H9 (cell line): ENCODE data around the gene FAM83E. TPM values are rescaled to one million over a fixed set of nuclear protein-coding genes. Genes with fewer than 3 reads are reported as not detected.

ENCODE experiments used
- DNase-seq: peaks from one replicate; pipeline ENCODE4 v3.0.0-alpha.2; 2017
- H2AFZ ChIP-seq: one replicate; pipeline ENCODE4 v1.6.1; 2013; ENCODE audit warnings: mild to moderate bottlenecking, low read length, control low read depth, moderate library complexity
- H2AK5ac ChIP-seq: 2 replicates; pipeline ENCODE4 v1.6.1; 2013; ENCODE audit warnings: low read length, control low read depth, mixed read lengths; ENCODE audit not compliant: insufficient read length
- H2BK120ac ChIP-seq: one replicate; pipeline ENCODE4 v1.6.1; 2013; ENCODE audit warnings: low read depth, mild to moderate bottlenecking, low read length, control low read depth, inconsistent platforms; ENCODE audit not compliant: poor library complexity, severe bottlenecking
- H2BK12ac ChIP-seq: 2 replicates; pipeline ENCODE4 v1.6.1; 2013; ENCODE audit warnings: low read length, control low read depth, mixed read lengths, low read depth; ENCODE audit not compliant: insufficient read length
- H2BK15ac ChIP-seq: 2 replicates; pipeline ENCODE4 v1.6.1; 2013; ENCODE audit warnings: low read depth, low read length, control low read depth
- H2BK20ac ChIP-seq: one replicate; pipeline ENCODE4 v1.6.1; 2013; ENCODE audit warnings: low read depth, mild to moderate bottlenecking, low read length, control low read depth, inconsistent platforms; ENCODE audit not compliant: poor library complexity, severe bottlenecking
- H2BK5ac ChIP-seq: 2 replicates; pipeline ENCODE4 v1.6.1; 2013; ENCODE audit warnings: low read length, control low read depth, mixed read lengths; ENCODE audit not compliant: insufficient read length
- H3K14ac ChIP-seq: 2 replicates; pipeline ENCODE4 v1.6.1; 2013; ENCODE audit warnings: low read length, control low read depth; ENCODE audit not compliant: insufficient read depth
- H3K18ac ChIP-seq: 2 replicates; pipeline ENCODE4 v1.6.1; 2013; ENCODE audit warnings: low read depth, mild to moderate bottlenecking, mixed read lengths, low read length, control low read depth; ENCODE audit not compliant: insufficient read length
- H3K23ac ChIP-seq: 2 replicates; pipeline ENCODE4 v1.6.1; 2013; ENCODE audit warnings: low read length, control low read depth, mixed read lengths, low read depth; ENCODE audit not compliant: insufficient read length
- H3K23me2 ChIP-seq: 2 replicates; pipeline ENCODE4 v1.6.1; 2013; ENCODE audit warnings: low read depth, mild to moderate bottlenecking, mixed read lengths, low read length, control low read depth; ENCODE audit not compliant: insufficient read length, poor library complexity, severe bottlenecking
- H3K27ac ChIP-seq: 2 replicates; pipeline ENCODE4 v1.5.1; 2013; ENCODE audit warnings: low read length, control low read depth, mixed read lengths, low read depth; ENCODE audit not compliant: insufficient read length
- H3K27me3 ChIP-seq: 2 replicates; pipeline ENCODE4 v1.6.1; 2013; ENCODE audit warnings: low read length, control low read depth, inconsistent platforms; ENCODE audit not compliant: insufficient read depth
- H3K4ac ChIP-seq: 2 replicates; pipeline ENCODE4 v1.6.1; 2013; ENCODE audit warnings: low read depth, mild to moderate bottlenecking, control low read depth, inconsistent platforms, low read length, moderate library complexity
- H3K4me1 ChIP-seq: 2 replicates; pipeline ENCODE4 v1.6.1; 2013; ENCODE audit warnings: low read length, control low read depth, inconsistent platforms; ENCODE audit not compliant: insufficient read depth
- H3K4me2 ChIP-seq: 2 replicates; pipeline ENCODE4 v1.6.1; 2013; ENCODE audit warnings: low read length, control low read depth, mixed read lengths; ENCODE audit not compliant: insufficient read length, insufficient read depth
- H3K56ac ChIP-seq: 2 replicates; pipeline ENCODE4 v1.6.1; 2013; ENCODE audit warnings: low read depth, mild to moderate bottlenecking, mixed read lengths, low read length, control low read depth; ENCODE audit not compliant: insufficient read length
- H3K79me1 ChIP-seq: 2 replicates; pipeline ENCODE4 v1.6.1; 2013; ENCODE audit warnings: low read depth, mild to moderate bottlenecking, moderate library complexity, low read length, control low read depth, inconsistent platforms; ENCODE audit not compliant: insufficient read depth, poor library complexity, severe bottlenecking
- H3K79me2 ChIP-seq: 2 replicates; pipeline ENCODE4 v1.6.1; 2013; ENCODE audit warnings: low read length, control low read depth, inconsistent platforms; ENCODE audit not compliant: insufficient read depth
- H3K9ac ChIP-seq: 2 replicates; pipeline ENCODE4 v1.6.1; 2013; ENCODE audit warnings: low read length, control low read depth, mixed read lengths; ENCODE audit not compliant: insufficient read length; ENCODE audit errors: extremely low read depth
- H3K9me3 ChIP-seq: one replicate; pipeline ENCODE4 v1.6.1; 2013; ENCODE audit warnings: low read depth, low read length, inconsistent platforms; ENCODE audit not compliant: control insufficient read depth
- H3T11ph ChIP-seq: one replicate; pipeline ENCODE4 v1.6.1; 2013; ENCODE audit warnings: mild to moderate bottlenecking, low read length, control low read depth, inconsistent platforms
- H4K20me1 ChIP-seq: one replicate; pipeline ENCODE4 v1.6.1; 2013; ENCODE audit not compliant: control insufficient read depth, insufficient read length, insufficient read depth
- H4K5ac ChIP-seq: 2 replicates; pipeline ENCODE4 v1.6.1; 2013; ENCODE audit warnings: low read depth, mild to moderate bottlenecking, mixed read lengths, low read length, control low read depth; ENCODE audit not compliant: insufficient read length
- H4K8ac ChIP-seq: replicated peaks from 2 replicates; pipeline ENCODE4 v1.6.1; 2013; ENCODE audit warnings: low read length, control low read depth, mixed read lengths, low read depth; ENCODE audit not compliant: insufficient read length
- H4K91ac ChIP-seq: 2 replicates; pipeline ENCODE4 v1.6.1; 2013; ENCODE audit warnings: low read depth, mild to moderate bottlenecking, moderate library complexity, mixed read lengths, low read length, control low read depth; ENCODE audit not compliant: insufficient read length
- H3K27ac Mint-ChIP-seq, 3 experiments: 2 replicates in 2 of 3; 3 replicates in 1 of 3; pipeline ENCODE4 v1.8.0; 2020 to 2021; ENCODE audit warnings: mixed read lengths in 3 of 3, mild to moderate bottlenecking in 1 of 3, moderate library complexity in 1 of 3
- H3K27me3 Mint-ChIP-seq: 2 replicates; pipeline ENCODE4 v1.8.0; 2021; ENCODE audit warnings: low read depth, mild to moderate bottlenecking, moderate library complexity, mixed read lengths
- H3K36me3 Mint-ChIP-seq, 3 experiments: 2 replicates in 2 of 3; 3 replicates in 1 of 3; pipeline ENCODE4 v1.8.0; 2020 to 2021; ENCODE audit warnings: low read depth in 3 of 3, mixed read lengths in 3 of 3; ENCODE audit not compliant: insufficient read depth in 1 of 3
- H3K4me1 Mint-ChIP-seq, 2 experiments: 2 replicates each; pipeline ENCODE4 v1.8.0; 2020; ENCODE audit warnings: mixed read lengths in 2 of 2
- H3K4me3 Mint-ChIP-seq, 2 experiments: 2 replicates in 1 of 2; 3 replicates in 1 of 2; pipeline ENCODE4 v1.8.0; 2020 to 2021; ENCODE audit warnings: mild to moderate bottlenecking in 2 of 2, mixed read lengths in 2 of 2, moderate library complexity in 1 of 2
- H3K9me3 Mint-ChIP-seq, 2 experiments: 2 replicates in 1 of 2; 3 replicates in 1 of 2; pipeline ENCODE4 v1.8.0; 2020; ENCODE audit warnings: mild to moderate bottlenecking in 2 of 2, mixed read lengths in 2 of 2, moderate library complexity in 1 of 2
- CTCF ChIP-seq: fragments of 200-600 bp; sonication (generic); conservative IDR thresholded peaks from 3 replicates; pipeline ENCODE4 v1.8.0; 2021; ENCODE audit warnings: antibody characterized with exemption, mild to moderate bottlenecking
- WGBS: extraction: QIAGEN DNeasy Blood & Tissue Kit; methylation state at CpG from one replicate; pipeline ENCODE4 v1.1.7; 2013; ENCODE audit warnings: missing lambda C conversion rate, low lambda C conversion rate, mixed read lengths; ENCODE audit not compliant: insufficient read length; ENCODE audit errors: extremely low coverage; 5-methylcytosine and 5-hydroxymethylcytosine counted together
- total RNA-seq: library from RNA; stranded (reverse); gene quantifications from 2 replicates; pipeline ENCODE4 v1.2.1, GENCODE V29; 2021

FAM83E gene
- total RNA-seq, 1 experiment from 2014 or later = 9.2 TPM

GRCh38 chr19:48639483-48640375 lies 24.9 kb upstream of the FAM83E start:
- Histone ChIP-seq H3K23ac (no peak overlapping the region), H3K4me2 (peak overlapping the region; percentile 11), H3K27ac (no peak overlapping the region), H3K9me3 (no peaks in the 10 kb centered on the region), H3K9ac (no peak overlapping the region), H3K18ac (no peak overlapping the region), H4K8ac (no peak overlapping the region), H3K79me2 (no peaks in the 10 kb centered on the region), H4K5ac (no peak overlapping the region), H4K20me1 (no peaks in the 10 kb centered on the region), H2BK20ac (no peak overlapping the region), H2BK12ac (peak overlapping the region; percentile 7), H3K23me2 (peaks cover 26% of the 10 kb centered on the region), H2BK120ac (no peak overlapping the region), H4K91ac (no peak overlapping the region), H3K56ac (no peak overlapping the region), H2BK15ac (no peak overlapping the region), H2AFZ (no peak overlapping the region), H3K4me1 (peaks cover 2% of the 10 kb centered on the region; the same call in 1 of the 2 replicates), H3K4ac (no peak overlapping the region), H3K14ac (no peak overlapping the region), H3T11ph (no peak overlapping the region), H2AK5ac (no peak overlapping the region), H3K27me3 (no peaks in the 10 kb centered on the region; the same call in 1 of the 2 replicates), H2BK5ac (no peak overlapping the region), H3K79me1 (no peaks in the 10 kb centered on the region)
- H3K9me3 Mint-ChIP-seq = no peaks in the 10 kb centered on the region; a peak in 1 of 5 replicates
- TF ChIP-seq CTCF = no peak
- peak overlapping the region; percentile 42 to 89; a peak in 4 of 5 replicates for H3K4me3 Mint-ChIP-seq
- DNase-seq = no peak
- H3K36me3 Mint-ChIP-seq = peaks cover 14 to 39% (median 36%) of the 10 kb centered on the region in 3 experiments
- H3K27ac Mint-ChIP-seq = peak overlapping the region; percentile 95; a peak in 6 of 7 replicates
- peaks cover 4% of the 10 kb centered on the region for H3K27me3 Mint-ChIP-seq
- WGBS = no CpG with 5 or more reads among the region's 33 CpGs
- peaks cover 33 to 43% of the 10 kb centered on the region in 2 experiments for H3K4me1 Mint-ChIP-seq
